Thoracic aorta (tissue), 2 donors: Measurements from ENCODE around the gene LRMDA. TPM values are rescaled to one million over a fixed set of nuclear protein-coding genes. Genes with fewer than 3 reads are reported as not detected.

ENCODE experiments used
- ATAC-seq: fragments of 150-250 bp; one replicate; pipeline ENCODE4 v1.8.0; 2017; ENCODE audit warnings: low read depth; ENCODE audit not compliant: insufficient number of reproducible peaks, low FRiP score
- DNase-seq: peaks from one replicate; pipeline ENCODE4 v3.0.0-alpha.2; 2020; ENCODE audit warnings: low spot score
- H3K27ac ChIP-seq, 2 donors: fragments of 200-600 bp; sonication (generic); 1 replicate in 1 of 2; 2 replicates in 1 of 2; pipeline ENCODE4 v1.5.1; 2016; ENCODE audit warnings: mild to moderate bottlenecking in 2 of 2, moderate library complexity in 2 of 2
- H3K27me3 ChIP-seq: fragments of 200-600 bp; sonication (generic); replicated peaks from 2 replicates; pipeline ENCODE4 v1.6.0; 2016; ENCODE audit warnings: mild to moderate bottlenecking; ENCODE audit not compliant: insufficient read depth
- H3K36me3 ChIP-seq: fragments of 200-600 bp; sonication (generic); one replicate; pipeline ENCODE4 v1.5.1; 2016
- H3K4me1 ChIP-seq, 2 donors: fragments of 200-600 bp; sonication (generic); 1 replicate in 1 of 2; 2 replicates in 1 of 2; pipeline versions ENCODE4 v1.5.1 to v1.6.0; 2016; ENCODE audit warnings: low read depth in 2 of 2, mild to moderate bottlenecking in 1 of 2; ENCODE audit not compliant: control insufficient read depth in 1 of 2
- H3K4me3 ChIP-seq: fragments of 200-600 bp; sonication (generic); 2 replicates; pipeline ENCODE4 v1.5.1; 2016; ENCODE audit warnings: mild to moderate bottlenecking
- H3K9me3 ChIP-seq: fragments of 200-600 bp; sonication (generic); 2 replicates; pipeline ENCODE4 v1.5.1; 2016
- CTCF ChIP-seq: fragments of 200-600 bp; sonication (generic); IDR thresholded peaks from one replicate; pipeline ENCODE4 v1.5.1; 2019; ENCODE audit warnings: antibody characterized with exemption
- total RNA-seq, 2 donors: library from RNA; depleted of rRNA; stranded (reverse); fragments of >200 nt; gene quantifications; one replicate each; pipeline versions ENCODE4 v1.1.0 to v1.2.3, GENCODE V29; 2016

Gene LRMDA
- total RNA-seq, 2 donors from 2014 or later: 8.3 to 36.6 TPM

DNA sequence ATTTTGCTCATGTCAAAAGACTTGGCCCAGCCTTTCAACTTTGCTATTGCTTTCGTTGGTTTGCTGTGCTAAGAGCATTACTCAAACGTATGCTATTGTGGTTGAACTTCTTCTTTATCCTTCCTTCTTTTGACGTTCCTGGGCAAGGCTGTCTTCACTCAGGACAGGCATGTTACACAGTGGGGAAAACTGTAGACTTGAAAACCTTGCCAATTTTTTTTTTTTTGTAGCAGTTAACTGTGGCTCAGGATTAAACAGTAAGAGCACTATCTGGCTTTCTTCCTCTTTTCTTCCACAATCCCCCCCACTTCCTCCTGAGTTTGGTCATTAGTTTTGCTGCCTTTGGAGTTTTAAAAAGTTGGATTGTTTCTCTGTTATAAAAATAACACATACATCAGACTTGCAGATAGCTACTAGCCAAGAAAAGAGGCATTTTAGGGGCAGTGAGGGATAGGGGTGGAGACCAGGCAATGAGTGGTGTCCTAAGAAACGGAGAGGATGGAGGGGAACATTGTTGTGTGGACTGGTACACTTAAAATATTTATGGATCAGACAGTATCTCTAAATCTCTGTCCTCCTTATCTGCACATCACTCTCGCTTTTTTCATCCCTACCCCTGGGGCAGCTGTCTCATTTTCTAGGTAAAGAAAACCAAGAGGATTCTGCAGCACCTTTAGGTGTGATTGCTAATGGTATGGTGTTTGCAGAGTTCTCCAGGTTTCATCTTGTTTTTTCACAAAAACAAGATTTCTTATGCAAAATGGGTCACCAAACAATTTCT is 181.7 kb downstream of the LRMDA start:
- ATAC-seq (peak; percentile 14), DNase-seq (no peak)
- no peaks in the 10 kb centered on the region for H3K27me3 ChIP-seq
- peak overlapping the region in 1 of 2 donors; percentile 37 for H3K27ac ChIP-seq
- no peak for TF ChIP-seq CTCF
- H3K36me3 ChIP-seq: no peaks in the 10 kb centered on the region
- peaks cover 26 to 45% of the 10 kb centered on the region in 2 donors for H3K4me1 ChIP-seq
- no peaks in the 10 kb centered on the region for H3K9me3 ChIP-seq
- H3K4me3 ChIP-seq: peak overlapping the region; percentile 38

DNA sequence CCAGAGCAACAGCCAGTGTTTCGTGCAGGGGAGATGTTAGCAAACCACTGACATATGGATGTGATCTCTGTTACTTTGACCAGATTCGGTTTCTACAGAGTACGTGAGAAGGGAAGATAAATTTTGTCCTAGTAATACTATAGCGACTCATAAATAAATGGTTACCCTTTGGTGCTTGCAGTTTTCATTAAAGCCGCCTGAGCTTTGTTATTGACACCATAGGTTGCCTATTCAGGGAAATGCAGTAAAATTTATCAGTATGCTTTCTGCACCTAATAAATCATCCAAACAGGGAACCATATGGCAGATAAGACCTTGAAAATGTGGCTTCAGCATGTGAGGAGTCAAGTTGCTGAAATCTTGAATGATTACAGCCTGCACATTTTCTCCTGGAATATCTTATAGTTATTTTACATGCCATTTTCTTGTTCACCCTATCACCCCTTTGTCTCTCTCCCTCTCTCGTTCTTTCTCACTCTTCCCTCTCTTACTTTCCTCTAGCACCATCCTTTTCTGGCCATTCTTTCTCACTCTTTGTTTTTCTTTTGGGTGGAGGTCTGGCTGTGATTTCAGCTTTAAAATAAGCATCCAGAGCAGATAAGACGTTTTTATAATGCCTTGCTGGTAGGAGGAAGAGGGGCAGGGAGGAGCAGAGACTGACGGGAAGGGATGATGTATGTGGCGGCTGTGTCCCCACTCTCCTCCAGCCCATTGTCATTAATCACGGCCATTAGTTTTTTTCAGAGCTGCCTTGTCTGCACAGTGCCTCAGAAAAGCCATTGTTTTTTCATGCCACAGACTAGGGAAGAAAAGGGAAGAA is 182.5 kb downstream of the LRMDA start:
- ATAC-seq (no peak), DNase-seq (no peak)
- peak overlapping the region in 1 of 2 donors; percentile 37 for H3K27ac ChIP-seq
- H3K9me3 ChIP-seq: no peaks in the 10 kb centered on the region
- no peak for TF ChIP-seq CTCF
- H3K36me3 ChIP-seq: no peaks in the 10 kb centered on the region
- H3K4me3 ChIP-seq: peak overlapping the region; percentile 38
- no peaks in the 10 kb centered on the region for H3K27me3 ChIP-seq
- peaks cover 26 to 45% of the 10 kb centered on the region in 2 donors for H3K4me1 ChIP-seq

DNA sequence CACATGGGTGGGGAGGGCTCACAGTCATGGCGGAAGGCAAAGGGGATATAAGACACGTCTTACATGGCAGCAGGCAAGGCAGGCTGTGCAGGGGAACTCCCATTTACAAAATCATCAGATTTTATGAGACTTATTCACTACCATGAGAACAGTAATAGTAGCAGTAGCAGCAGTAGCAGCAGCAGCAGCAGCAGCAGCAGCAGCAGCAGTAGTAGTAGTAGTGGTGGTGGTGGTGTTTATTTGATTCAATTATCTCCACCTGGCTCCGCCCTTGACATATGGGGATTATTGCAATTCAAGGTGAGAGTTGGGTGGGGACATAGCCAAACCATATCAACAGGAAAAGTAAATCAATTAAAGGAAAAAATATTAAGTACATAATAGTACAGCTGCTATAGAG is 184.7 kb downstream of the LRMDA start:
- no peak for ATAC-seq
- Histone ChIP-seq H3K36me3 (no peaks in the 10 kb centered on the region), H3K27ac (no peak overlapping the region), H3K27me3 (no peaks in the 10 kb centered on the region), H3K4me3 (no peak overlapping the region), H3K4me1 (peaks cover 27 to 45% of the 10 kb centered on the region in 2 donors), H3K9me3 (no peaks in the 10 kb centered on the region)
- no peak for TF ChIP-seq CTCF
- DNase-seq: no peak

- DNase-seq (no peak), ATAC-seq (no peak)
Observed at GRCh38 chr10:75616874-75617478, 185.6 kb downstream of the LRMDA start.

More at GRCh38 chr10:75616874-75617478, 185.6 kb downstream of the LRMDA start:
- TF ChIP-seq CTCF: no peak
- no peaks in the 10 kb centered on the region for H3K27me3 ChIP-seq
- no peak overlapping the region for H3K27ac ChIP-seq
- H3K4me3 ChIP-seq: no peak overlapping the region
- peaks cover 32 to 49% of the 10 kb centered on the region in 2 donors for H3K4me1 ChIP-seq
- H3K36me3 ChIP-seq: no peaks in the 10 kb centered on the region
- no peaks in the 10 kb centered on the region for H3K9me3 ChIP-seq
